ENCODE data around the gene PTGDR2. TPM values are rescaled to one million over a fixed set of nuclear protein-coding genes. Genes with fewer than 3 reads are reported as not detected.
A peak's percentile ranks its signal among the peaks of the same experiment; 100 is the strongest.

Gene PTGDR2
- total and polyA plus RNA-seq, 2 experiments from 2014 or later = 0.69 to 1.3 TPM

- H3K4me1 ChIP-seq (ENCODE audit: insufficient read depth) = no peaks in the 10 kb centered on the region
- no peaks in the 10 kb centered on the region for H3K36me3 ChIP-seq (replicated peaks; ENCODE audit: insufficient read depth, low read depth)
- 89% methylated on average over 5 of the region's 5 CpGs for WGBS (ENCODE audit: low lambda C conversion rate, missing lambda C conversion rate)
These were observed 34.9 kb upstream of the PTGDR2 start for GRCh38 chr11:60890696-60891095.

GRCh38 chr11:60889869-60890311, 34.1 kb upstream of the PTGDR2 start:
- Histone ChIP-seq H4K20me1 (ENCODE audit: insufficient read depth, poor library complexity, severe bottlenecking) (no peaks in the 10 kb centered on the region), H3K9me2 (replicated peaks; ENCODE audit: insufficient read depth) (no peaks in the 10 kb centered on the region), H2AFZ (no peak overlapping the region), H3K4me3 (no peak overlapping the region), H3K36me3 (replicated peaks; ENCODE audit: insufficient read depth, low read depth) (no peaks in the 10 kb centered on the region), H3K4me1 (ENCODE audit: insufficient read depth) (no peaks in the 10 kb centered on the region), H3K27me3 (no peaks in the 10 kb centered on the region), H3K79me2 (no peaks in the 10 kb centered on the region), H3K4me2 (no peak overlapping the region), H3K27ac (no peak overlapping the region), H3K9me3 (ENCODE audit: low read depth) (no peaks in the 10 kb centered on the region)
- no peak for DNase-seq (ENCODE audit: low spot score)
- 72% methylated on average over 6 of the region's 6 CpGs for WGBS (ENCODE audit: low lambda C conversion rate, missing lambda C conversion rate)
- TF ChIP-seq EZH2 (IDR thresholded peaks at IDR 0.05; ENCODE audit: borderline replicate concordance) = no peak
- no peak for TF ChIP-seq EZH2phosphoT487 (IDR thresholded peaks at IDR 0.05; ENCODE audit: low read depth, severe bottlenecking, unreplicated experiment)
- no peak for TF ChIP-seq CTCF (IDR thresholded peaks at IDR 0.05; ENCODE audit: poor library complexity)

More at GRCh38 chr11:60890696-60891095, 34.9 kb upstream of the PTGDR2 start:
- Histone ChIP-seq H3K27ac (no peak overlapping the region), H3K27me3 (no peaks in the 10 kb centered on the region), H3K9me2 (replicated peaks; ENCODE audit: insufficient read depth) (no peaks in the 10 kb centered on the region), H3K79me2 (no peaks in the 10 kb centered on the region), H3K4me2 (no peak overlapping the region), H4K20me1 (ENCODE audit: insufficient read depth, poor library complexity, severe bottlenecking) (no peaks in the 10 kb centered on the region), H3K9me3 (ENCODE audit: low read depth) (no peaks in the 10 kb centered on the region), H2AFZ (no peak overlapping the region), H3K4me3 (no peak overlapping the region)
- no peak for DNase-seq (ENCODE audit: low spot score)
- TF ChIP-seq EZH2phosphoT487 (IDR thresholded peaks at IDR 0.05; ENCODE audit: low read depth, severe bottlenecking, unreplicated experiment) = no peak
- no peak for TF ChIP-seq CTCF (IDR thresholded peaks at IDR 0.05; ENCODE audit: poor library complexity)
- TF ChIP-seq EZH2 (IDR thresholded peaks at IDR 0.05; ENCODE audit: borderline replicate concordance) = no peak

- DNase-seq (ENCODE audit: low spot score) = peak; percentile 64
- Histone ChIP-seq H3K36me3 (replicated peaks; ENCODE audit: insufficient read depth, low read depth) (no peaks in the 10 kb centered on the region), H3K79me2 (no peaks in the 10 kb centered on the region), H4K20me1 (ENCODE audit: insufficient read depth, poor library complexity, severe bottlenecking) (no peaks in the 10 kb centered on the region), H3K27ac (no peak overlapping the region), H3K9me2 (replicated peaks; ENCODE audit: insufficient read depth) (no peaks in the 10 kb centered on the region), H3K4me1 (ENCODE audit: insufficient read depth) (no peaks in the 10 kb centered on the region), H3K4me2 (no peak overlapping the region), H3K27me3 (no peaks in the 10 kb centered on the region), H3K4me3 (no peak overlapping the region), H3K9me3 (ENCODE audit: low read depth) (no peaks in the 10 kb centered on the region), H2AFZ (no peak overlapping the region)
- no peak for TF ChIP-seq EZH2phosphoT487 (IDR thresholded peaks at IDR 0.05; ENCODE audit: low read depth, severe bottlenecking, unreplicated experiment)
- TF ChIP-seq EZH2 (IDR thresholded peaks at IDR 0.05; ENCODE audit: borderline replicate concordance) = no peak
- TF ChIP-seq CTCF (IDR thresholded peaks at IDR 0.05; ENCODE audit: poor library complexity) = peak; percentile 47
- 65% methylated on average over 5 of the region's 5 CpGs for WGBS (ENCODE audit: low lambda C conversion rate, missing lambda C conversion rate)
These were observed 31.8 kb upstream of the PTGDR2 start for GRCh38 chr11:60887556-60887955.
